GM21526 (cell line): Measurements from ENCODE around the gene PCBP3.
"Not testable (repeated sequence)": the region's sequence is repeated elsewhere in the genome, so short reads cannot be mapped to it uniquely, and the experiment has no call there.

ENCODE experiments used
- ATAC-seq: cut with Tn5 transposase; IDR thresholded peaks from one replicate; pipeline ENCODE4 v1.9.1; 2021; ENCODE audit warnings: moderate library complexity; ENCODE audit not compliant: unreplicated experiment, low FRiP score

The PCBP3 gene

GRCh38 chr21:45970674-45971615 is 327.4 kb downstream of the PCBP3 start:
- no peak for ATAC-seq

GRCh38 chr21:45971616-45972352 is 328.3 kb downstream of the PCBP3 start:
- no peak for ATAC-seq

GRCh38 chr21:45972353-45972715 is 328.8 kb downstream of the PCBP3 start:
- ATAC-seq: no peak

GRCh38 chr21:45972716-45973474 is 329.4 kb downstream of the PCBP3 start:
- ATAC-seq: no peak

GRCh38 chr21:45973475-45974072 is 330.0 kb downstream of the PCBP3 start:
- peak; percentile 55 for ATAC-seq

- no peak for ATAC-seq
Observed at GRCh38 chr21:45974073-45975019, 330.8 kb downstream of the PCBP3 start.

GRCh38 chr21:45975020-45975666 is 331.6 kb downstream of the PCBP3 start:
- no peak for ATAC-seq

- not testable (repeated sequence) for ATAC-seq
Observed at GRCh38 chr21:45975667-45976409, 332.3 kb downstream of the PCBP3 start.

GRCh38 chr21:45976701-45977311 is 333.3 kb downstream of the PCBP3 start:
- ATAC-seq: no peak

GRCh38 chr21:45977396-45977795 is 333.9 kb downstream of the PCBP3 start:
- ATAC-seq: no peak

GRCh38 chr21:45979141-45979631 is 335.7 kb downstream of the PCBP3 start:
- no peak for ATAC-seq

- ATAC-seq: no peak
Observed at GRCh38 chr21:45979651-45980050, 336.1 kb downstream of the PCBP3 start.

GRCh38 chr21:45980271-45980670 is 336.7 kb downstream of the PCBP3 start:
- ATAC-seq: no peak

- no peak for ATAC-seq
Observed at GRCh38 chr21:45980697-45981096, 337.2 kb downstream of the PCBP3 start.

- ATAC-seq: no peak
Observed at GRCh38 chr21:45981151-45982091, 337.9 kb downstream of the PCBP3 start, which contains the start of gene COL6A1. Gene COL6A1, plus strand, starts transcription at chr21:45981770. Its CDS starts 81 bp downstream, at chr21:45981851.

- no peak for ATAC-seq
Observed at GRCh38 chr21:45982092-45982757, 338.7 kb downstream of the PCBP3 start.
